Measurements from ENCODE around the gene TMEM207.

TMEM207 gene

DNA sequence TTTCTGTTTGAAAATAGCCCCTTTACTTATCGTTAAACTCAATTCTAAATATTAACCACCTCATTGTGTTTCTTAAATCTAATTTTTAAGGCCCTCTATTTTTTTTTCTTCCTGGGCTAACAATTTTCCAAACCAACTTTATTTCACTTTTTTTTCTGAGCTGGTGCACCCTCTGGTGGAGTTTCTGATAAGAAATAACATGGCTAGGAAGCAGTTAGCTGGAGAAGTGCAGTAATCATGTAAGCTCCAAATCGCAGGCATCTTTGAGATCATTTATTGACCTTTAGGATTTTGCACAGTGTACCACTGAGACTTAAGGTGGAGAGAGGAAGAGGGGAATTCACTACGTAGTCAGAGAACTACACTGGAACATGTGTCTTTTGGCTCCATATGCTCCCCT lies 6.4 kb downstream of the TMEM207 start:
- Histone ChIP-seq H3K27me3 (ENCODE audit: control insufficient read depth, insufficient read depth, low read length) (no peaks in the 10 kb centered on the region), H3K9ac (no peak overlapping the region), H2AFZ (no peak overlapping the region), H3K79me2 (no peaks in the 10 kb centered on the region), H3K4me3 (ENCODE audit: low read depth, low read length) (no peak overlapping the region), H3K4me2 (ENCODE audit: low read length) (no peak overlapping the region), H3K27ac (no peak overlapping the region), H3K4me1 (no peaks in the 10 kb centered on the region), H3K36me3 (ENCODE audit: control insufficient read depth, insufficient read depth, low read length) (no peaks in the 10 kb centered on the region), H3K9me3 (ENCODE audit: control insufficient read depth, low read length) (no peaks in the 10 kb centered on the region)
- TF ChIP-seq, protein P1, sequence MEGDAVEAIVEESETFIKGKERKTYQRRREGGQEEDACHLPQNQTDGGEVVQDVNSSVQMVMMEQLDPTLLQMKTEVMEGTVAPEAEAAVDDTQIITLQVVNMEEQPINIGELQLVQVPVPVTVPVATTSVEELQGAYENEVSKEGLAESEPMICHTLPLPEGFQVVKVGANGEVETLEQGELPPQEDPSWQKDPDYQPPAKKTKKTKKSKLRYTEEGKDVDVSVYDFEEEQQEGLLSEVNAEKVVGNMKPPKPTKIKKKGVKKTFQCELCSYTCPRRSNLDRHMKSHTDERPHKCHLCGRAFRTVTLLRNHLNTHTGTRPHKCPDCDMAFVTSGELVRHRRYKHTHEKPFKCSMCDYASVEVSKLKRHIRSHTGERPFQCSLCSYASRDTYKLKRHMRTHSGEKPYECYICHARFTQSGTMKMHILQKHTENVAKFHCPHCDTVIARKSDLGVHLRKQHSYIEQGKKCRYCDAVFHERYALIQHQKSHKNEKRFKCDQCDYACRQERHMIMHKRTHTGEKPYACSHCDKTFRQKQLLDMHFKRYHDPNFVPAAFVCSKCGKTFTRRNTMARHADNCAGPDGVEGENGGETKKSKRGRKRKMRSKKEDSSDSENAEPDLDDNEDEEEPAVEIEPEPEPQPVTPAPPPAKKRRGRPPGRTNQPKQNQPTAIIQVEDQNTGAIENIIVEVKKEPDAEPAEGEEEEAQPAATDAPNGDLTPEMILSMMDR (IDR thresholded peaks at IDR 0.05): no peak

DNA sequence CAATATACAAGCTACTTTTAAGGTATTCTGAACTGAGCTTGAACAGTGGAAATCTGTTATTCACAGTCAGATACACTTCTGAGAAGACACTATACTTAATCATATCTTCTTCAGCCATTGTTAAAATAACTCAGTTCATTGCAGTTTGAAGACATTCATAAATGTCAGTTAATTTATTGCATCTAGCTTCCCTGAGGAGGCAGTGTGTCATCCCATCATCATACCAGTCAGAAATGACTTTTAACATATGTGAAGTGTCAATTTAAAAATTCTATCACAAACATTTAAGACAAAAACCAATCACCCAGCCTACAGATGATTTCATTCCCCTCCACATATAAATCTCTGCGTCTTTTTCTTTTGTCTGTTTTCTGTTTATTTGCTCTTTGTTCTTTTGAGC lies 7.5 kb downstream of the TMEM207 start:
- TF ChIP-seq, protein P1 (IDR thresholded peaks at IDR 0.05): no peak

DNA sequence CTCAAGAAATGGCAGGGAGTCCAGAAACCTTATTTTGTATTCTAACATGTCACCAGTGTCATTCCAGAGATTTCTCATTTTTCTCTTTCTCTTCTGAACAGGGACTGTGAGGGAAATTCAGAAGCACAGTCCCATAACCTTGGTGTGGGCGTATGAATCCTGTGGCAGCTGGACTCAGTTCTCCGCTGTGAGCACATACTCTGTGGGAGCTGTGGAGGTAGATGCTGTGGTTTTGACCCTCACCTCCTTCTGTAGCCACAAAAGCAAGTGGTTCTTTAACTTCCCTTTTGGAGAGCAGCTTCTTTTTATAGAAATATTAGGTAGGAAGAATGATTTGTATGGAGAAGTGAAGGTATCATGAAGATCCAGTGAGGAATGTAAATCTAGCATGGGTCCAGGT lies 13.4 kb downstream of the TMEM207 start:
- Histone ChIP-seq H3K4me1 (no peaks in the 10 kb centered on the region), H3K4me2 (ENCODE audit: low read length) (no peak overlapping the region), H3K9ac (no peak overlapping the region), H3K9me3 (ENCODE audit: control insufficient read depth, low read length) (no peaks in the 10 kb centered on the region), H3K27ac (no peak overlapping the region), H3K36me3 (ENCODE audit: control insufficient read depth, insufficient read depth, low read length) (no peaks in the 10 kb centered on the region), H3K79me2 (no peaks in the 10 kb centered on the region), H3K4me3 (ENCODE audit: low read depth, low read length) (no peak overlapping the region), H3K27me3 (ENCODE audit: control insufficient read depth, insufficient read depth, low read length) (no peaks in the 10 kb centered on the region), H2AFZ (no peak overlapping the region)
- TF ChIP-seq, protein P1 (IDR thresholded peaks at IDR 0.05): no peak

More for the DNA sequence above, 7.5 kb downstream of the TMEM207 start:
- Histone ChIP-seq H3K9me3 (ENCODE audit: control insufficient read depth, low read length) (no peaks in the 10 kb centered on the region), H3K27me3 (ENCODE audit: control insufficient read depth, insufficient read depth, low read length) (no peaks in the 10 kb centered on the region), H3K9ac (no peak overlapping the region), H3K4me2 (ENCODE audit: low read length) (no peak overlapping the region), H2AFZ (no peak overlapping the region), H3K4me3 (ENCODE audit: low read depth, low read length) (no peak overlapping the region), H3K79me2 (no peaks in the 10 kb centered on the region), H3K4me1 (no peaks in the 10 kb centered on the region), H3K27ac (no peak overlapping the region), H3K36me3 (ENCODE audit: control insufficient read depth, insufficient read depth, low read length) (no peaks in the 10 kb centered on the region)

GRCh38 chr3:190435618-190436017 lies 14.1 kb downstream of the TMEM207 start:
- no peaks in the 10 kb centered on the region for H3K79me2 ChIP-seq
- H3K36me3 ChIP-seq (ENCODE audit: control insufficient read depth, insufficient read depth, low read length): no peaks in the 10 kb centered on the region
- no peaks in the 10 kb centered on the region for H3K27me3 ChIP-seq (ENCODE audit: control insufficient read depth, insufficient read depth, low read length)
- TF ChIP-seq, protein P1 (IDR thresholded peaks at IDR 0.05): no peak
- H3K9ac ChIP-seq: no peak overlapping the region
- no peak overlapping the region for H3K4me3 ChIP-seq (ENCODE audit: low read depth, low read length)
- H2AFZ ChIP-seq: no peak overlapping the region
- H3K4me2 ChIP-seq (ENCODE audit: low read length): no peak overlapping the region
- H3K9me3 ChIP-seq (ENCODE audit: control insufficient read depth, low read length): no peaks in the 10 kb centered on the region
- no peaks in the 10 kb centered on the region for H3K4me1 ChIP-seq
- no peak overlapping the region for H3K27ac ChIP-seq

GRCh38 chr3:190433626-190434025 lies 16.1 kb downstream of the TMEM207 start:
- TF ChIP-seq, protein P1 (IDR thresholded peaks at IDR 0.05): no peak
- Histone ChIP-seq H3K79me2 (no peaks in the 10 kb centered on the region), H3K4me1 (no peaks in the 10 kb centered on the region), H3K36me3 (ENCODE audit: control insufficient read depth, insufficient read depth, low read length) (no peaks in the 10 kb centered on the region), H3K27me3 (ENCODE audit: control insufficient read depth, insufficient read depth, low read length) (no peaks in the 10 kb centered on the region), H3K9me3 (ENCODE audit: control insufficient read depth, low read length) (no peaks in the 10 kb centered on the region), H3K4me3 (ENCODE audit: low read depth, low read length) (no peak overlapping the region), H3K27ac (no peak overlapping the region), H3K9ac (no peak overlapping the region), H3K4me2 (ENCODE audit: low read length) (no peak overlapping the region), H2AFZ (no peak overlapping the region)
